ENCODE measurements around the gene SRP72. TPM values are rescaled to one million over a fixed set of nuclear protein-coding genes. Genes with fewer than 3 reads are reported as not detected.

The SRP72 gene
- total and polyA plus RNA-seq, 4 donors, result 32.1 to 69.7 (median 40.7) TPM

GRCh38 chr4:56435140-56435926, 32.1 kb upstream of the SRP72 start, which contains the start of gene PPAT (continued):
- TF ChIP-seq JUND (IDR thresholded peaks at IDR 0.05), result no peak
- peak in 1 of 2 donors; percentile 43 for TF ChIP-seq RAD21 (IDR thresholded peaks at IDR 0.05)
- TF ChIP-seq RXRA (IDR thresholded peaks at IDR 0.05), result peak in 1 of 2 donors; percentile 51
- no peak for TF ChIP-seq ATF3 (IDR thresholded peaks at IDR 0.05)
- TF ChIP-seq, protein P1, sequence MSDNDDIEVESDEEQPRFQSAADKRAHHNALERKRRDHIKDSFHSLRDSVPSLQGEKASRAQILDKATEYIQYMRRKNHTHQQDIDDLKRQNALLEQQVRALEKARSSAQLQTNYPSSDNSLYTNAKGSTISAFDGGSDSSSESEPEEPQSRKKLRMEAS (IDR thresholded peaks at IDR 0.05), result peak; percentile 96

GRCh38 chr4:56438766-56439165, 28.7 kb upstream of the SRP72 start:
- no peaks in the 10 kb centered on the region for H3K9me3 ChIP-seq (ENCODE audit: control insufficient read depth in 4 of 4, low read length in 3 of 4)
- H3K4me1 ChIP-seq (ENCODE audit: control insufficient read depth in 4 of 4, insufficient read depth in 4 of 4, low read length in 3 of 4), result peaks cover 4 to 26% (median 12%) of the 10 kb centered on the region in 4 donors
- no peak overlapping the region for H3K27ac ChIP-seq (ENCODE audit: low read depth in 1 of 2, low read length in 2 of 2)
- no peak for TF ChIP-seq ATF3 (IDR thresholded peaks at IDR 0.05)
- TF ChIP-seq HNF4A (conservative IDR thresholded peaks at IDR 0.05), result no peak
- TF ChIP-seq, protein P2, sequence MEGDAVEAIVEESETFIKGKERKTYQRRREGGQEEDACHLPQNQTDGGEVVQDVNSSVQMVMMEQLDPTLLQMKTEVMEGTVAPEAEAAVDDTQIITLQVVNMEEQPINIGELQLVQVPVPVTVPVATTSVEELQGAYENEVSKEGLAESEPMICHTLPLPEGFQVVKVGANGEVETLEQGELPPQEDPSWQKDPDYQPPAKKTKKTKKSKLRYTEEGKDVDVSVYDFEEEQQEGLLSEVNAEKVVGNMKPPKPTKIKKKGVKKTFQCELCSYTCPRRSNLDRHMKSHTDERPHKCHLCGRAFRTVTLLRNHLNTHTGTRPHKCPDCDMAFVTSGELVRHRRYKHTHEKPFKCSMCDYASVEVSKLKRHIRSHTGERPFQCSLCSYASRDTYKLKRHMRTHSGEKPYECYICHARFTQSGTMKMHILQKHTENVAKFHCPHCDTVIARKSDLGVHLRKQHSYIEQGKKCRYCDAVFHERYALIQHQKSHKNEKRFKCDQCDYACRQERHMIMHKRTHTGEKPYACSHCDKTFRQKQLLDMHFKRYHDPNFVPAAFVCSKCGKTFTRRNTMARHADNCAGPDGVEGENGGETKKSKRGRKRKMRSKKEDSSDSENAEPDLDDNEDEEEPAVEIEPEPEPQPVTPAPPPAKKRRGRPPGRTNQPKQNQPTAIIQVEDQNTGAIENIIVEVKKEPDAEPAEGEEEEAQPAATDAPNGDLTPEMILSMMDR (IDR thresholded peaks at IDR 0.05; ENCODE audit: low read depth, low read length, missing input control), result no peak
- TF ChIP-seq EGR1 (IDR thresholded peaks at IDR 0.05; ENCODE audit: low read depth in 2 of 2), result no peak
- TF ChIP-seq GABPA (IDR thresholded peaks at IDR 0.05 in 1 of 2, conservative IDR thresholded peaks at IDR 0.05 in 1 of 2), result no peak
- TF ChIP-seq FOXA2 (IDR thresholded peaks at IDR 0.05), result no peak
- no peak for TF ChIP-seq REST (IDR thresholded peaks at IDR 0.05)
- TF ChIP-seq RAD21 (IDR thresholded peaks at IDR 0.05), result no peak
- TF ChIP-seq NR2F2 (IDR thresholded peaks at IDR 0.05), result no peak
- TF ChIP-seq, protein P1 (IDR thresholded peaks at IDR 0.05), result no peak
- TF ChIP-seq SP1 (IDR thresholded peaks at IDR 0.05), result no peak
- no peak for TF ChIP-seq JUND (IDR thresholded peaks at IDR 0.05)
- TF ChIP-seq YY1 (IDR thresholded peaks at IDR 0.05), result no peak
- 98% methylated on average over 2 of the region's 2 CpGs for WGBS
- no peak for DNase-seq (ENCODE audit: low spot score)
- H3K27me3 ChIP-seq (ENCODE audit: control insufficient read depth in 4 of 4, insufficient read depth in 4 of 4, low read length in 3 of 4), result no peaks in the 10 kb centered on the region
- H3K4me3 ChIP-seq (ENCODE audit: low read depth in 1 of 3, low read length in 3 of 3), result no peak overlapping the region
- peaks cover 0 to 15% (median 4%) of the 10 kb centered on the region in 4 donors for H3K36me3 ChIP-seq (ENCODE audit: control insufficient read depth in 4 of 4, insufficient read depth in 3 of 4, low read depth in 1 of 4, low read length in 3 of 4)
- H3K9ac ChIP-seq (ENCODE audit: low read depth in 1 of 2, low read length in 2 of 2), result no peak overlapping the region
